B cell (primary cell): ENCODE data around the gene TBC1D9B. TPM values are rescaled to one million over a fixed set of nuclear protein-coding genes. Genes with fewer than 3 reads are reported as not detected.

Experiments
- ATAC-seq: fragments of 200-7000 bp; cut with Tn5 transposase; one replicate; pipeline ENCODE4 v1.10.0; 2021; ENCODE audit warnings: low read depth, mild to moderate bottlenecking, moderate number of reproducible peaks, moderate library complexity
- CTCF ChIA-PET: fragments of 350-600 bp; sonication (Branson Sonifier 250); formaldehyde crosslinking; loops from one replicate; lab custom pipeline; 2021; ENCODE audit warnings: antibody characterized with exemption, inconsistent platforms; lab: Charles Lee
- POLR2A ChIA-PET: fragments of 350-600 bp; sonication (Branson Sonifier 250); formaldehyde crosslinking; loops from one replicate; lab custom pipeline; 2021; ENCODE audit warnings: antibody characterized with exemption; lab: Charles Lee
- DNase-seq: peaks from one replicate; pipeline ENCODE4 v3.0.0; 2013
- H2AFZ ChIP-seq: 2 replicates; pipeline ENCODE4 v1.6.1; 2012; ENCODE audit warnings: mild to moderate bottlenecking, low read depth, low read length; ENCODE audit not compliant: insufficient read depth, poor library complexity, severe bottlenecking
- H3K27ac ChIP-seq, 2 donors: 1 replicate in 1 of 2; 2 replicates in 1 of 2; pipeline ENCODE4 v1.5.1; 2012 to 2013; ENCODE audit warnings: low read length in 2 of 2, mild to moderate bottlenecking in 2 of 2, moderate library complexity in 1 of 2
- H3K27me3 ChIP-seq, 4 experiments: fragments of 200-600 bp in 1 of 4; sonication (generic) in 1 of 4; replicated peaks in 1 of 4; 1 replicate in 2 of 4; 2 replicates in 2 of 4; pipeline versions ENCODE4 v1.6.1 to v1.7.0; 2013 to 2016; ENCODE audit warnings: low read length in 3 of 4, mild to moderate bottlenecking in 2 of 4, mixed read lengths in 1 of 4, moderate library complexity in 1 of 4; ENCODE audit not compliant: insufficient read depth in 4 of 4, control insufficient read depth in 3 of 4; ENCODE audit errors: control extremely low read depth in 1 of 4
- H3K36me3 ChIP-seq, 2 experiments: replicated peaks in 1 of 2; 1 replicate in 1 of 2; 2 replicates in 1 of 2; pipeline versions ENCODE4 v1.6.1 to v1.7.1; 2013; ENCODE audit warnings: low read length in 1 of 2; ENCODE audit not compliant: insufficient read depth in 2 of 2, control insufficient read depth in 1 of 2; ENCODE audit errors: control extremely low read depth in 1 of 2, extremely low read depth in 1 of 2
- H3K4me1 ChIP-seq, 2 donors: fragments of 200-600 bp in 1 of 2; sonication (generic) in 1 of 2; 1 replicate in 1 of 2; 2 replicates in 1 of 2; pipeline versions ENCODE4 v1.5.1 to v1.6.1; 2013 to 2017; ENCODE audit warnings: low read length in 2 of 2; ENCODE audit not compliant: control insufficient read depth in 2 of 2, insufficient read depth in 2 of 2
- H3K4me2 ChIP-seq: replicated peaks from 2 replicates; pipeline ENCODE3; 2012; ENCODE audit warnings: mild to moderate bottlenecking, low read depth, low read length; ENCODE audit not compliant: poor library complexity, severe bottlenecking
- H3K4me3 ChIP-seq, 5 experiments: fragments of 200-600 bp in 1 of 5; sonication (generic) in 1 of 5; 1 replicate in 3 of 5; 2 replicates in 2 of 5; pipeline versions ENCODE4 v1.5.1 to v1.7.0; 2011 to 2016; ENCODE audit warnings: low read length in 4 of 5, mild to moderate bottlenecking in 4 of 5, low read depth in 2 of 5, control low read depth in 1 of 5, moderate library complexity in 1 of 5; ENCODE audit not compliant: insufficient read depth in 1 of 5; ENCODE audit errors: control extremely low read depth in 1 of 5, extremely low read depth in 1 of 5
- H3K79me2 ChIP-seq: fragments of 200-600 bp; sonication (generic); one replicate; pipeline ENCODE4 v1.6.0; 2016; ENCODE audit warnings: low read length; ENCODE audit not compliant: control insufficient read depth, insufficient read depth
- H3K9ac ChIP-seq: fragments of 200-600 bp; sonication (generic); 2 replicates; pipeline ENCODE4 v1.6.1; 2017; ENCODE audit warnings: mild to moderate bottlenecking, low read length, moderate library complexity
- H3K9me3 ChIP-seq, 3 donors: one replicate each; pipeline versions ENCODE4 v1.6.1 to v1.7.1; 2013; ENCODE audit warnings: low read length in 2 of 3; ENCODE audit not compliant: control insufficient read depth in 2 of 3, insufficient read depth in 1 of 3; ENCODE audit errors: control extremely low read depth in 1 of 3
- H4K20me1 ChIP-seq: 2 replicates; pipeline ENCODE4 v1.6.0; 2012; ENCODE audit warnings: mild to moderate bottlenecking, low read length; ENCODE audit not compliant: insufficient read depth, control insufficient read depth, poor library complexity, severe bottlenecking
- H3K27ac Mint-ChIP-seq: one replicate; pipeline ENCODE4 v1.8.0; 2021; ENCODE audit warnings: mixed read lengths
- H3K27me3 Mint-ChIP-seq: one replicate; pipeline ENCODE4 v1.8.0; 2021; ENCODE audit warnings: mixed read lengths
- H3K4me1 Mint-ChIP-seq: one replicate; pipeline ENCODE4 v1.8.0; 2021; ENCODE audit warnings: mixed read lengths
- H3K4me3 Mint-ChIP-seq: one replicate; pipeline ENCODE4 v1.8.0; 2021; ENCODE audit warnings: mixed read lengths
- H3K9me3 Mint-ChIP-seq: one replicate; pipeline ENCODE4 v1.8.0; 2022; ENCODE audit warnings: mixed read lengths; ENCODE audit not compliant: insufficient read depth
- CTCF ChIP-seq: fragments of 200-600 bp; IDR thresholded peaks from one replicate; pipeline ENCODE4 v1.8.0; 2022; ENCODE audit warnings: antibody characterized with exemption, mild to moderate bottlenecking
- EZH2 ChIP-seq: IDR thresholded peaks from 2 replicates; pipeline ENCODE4 v1.6.1; 2012; ENCODE audit warnings: borderline replicate concordance, low read depth, mild to moderate bottlenecking, moderate library complexity, low read length; ENCODE audit not compliant: insufficient read depth, poor library complexity, severe bottlenecking
- WGBS: methylation state at CpG from one replicate; pipeline ENCODE4 v1.1.5; 2013; ENCODE audit warnings: missing lambda C conversion rate; ENCODE audit not compliant: insufficient coverage; 5-methylcytosine and 5-hydroxymethylcytosine counted together
- intact Hi-C: fragments of 100-400 bp; cut with micrococcal nuclease; formaldehyde crosslinking; loops from one replicate; pipeline ENCODE4 v1.10.0; 2022
- polyA plus RNA-seq: library from polyadenylated mRNA; depleted of rRNA; stranded (reverse); fragments of >200 nt; gene quantifications from 2 replicates; pipeline ENCODE4 v1.2.3, GENCODE V29; 2012
- total RNA-seq, 2 donors: library from RNA; stranded (reverse); fragments of 120-200 nt in 1 of 2; gene quantifications; 1 replicate in 1 of 2; 2 replicates in 1 of 2; pipeline versions ENCODE4 v1.2.3 to v1.2.4, GENCODE V29; 2013 to 2022

TBC1D9B gene
- total and polyA plus RNA-seq, 2 donors (not counting 1 experiment from before 2014, with no cell fraction given): 143 to 144 TPM

GRCh38 chr5:179908528-179908927 is 831 bp upstream of the TBC1D9B start:
- no peak for TF ChIP-seq EZH2
- TF ChIP-seq CTCF: no peak
- H4K20me1 ChIP-seq: peaks cover 16% of the 10 kb centered on the region
- peaks cover 39% of the 10 kb centered on the region for H3K79me2 ChIP-seq
- intact Hi-C loops: loop anchor here (1.0 to 10.0 kb wide), 6 partner anchors 50 to 214 kb away; partner anchors contain the start of genes CANX, MRNIP and RNF130
- H3K36me3 ChIP-seq: peaks cover 2 to 9% of the 10 kb centered on the region in 2 experiments
- no peak overlapping the region for H3K27ac ChIP-seq
- H3K27ac Mint-ChIP-seq: peak overlapping the region; percentile 16
- peak overlapping the region; percentile 56 for H3K9ac ChIP-seq
- H3K9me3 Mint-ChIP-seq: no peaks in the 10 kb centered on the region
- no peaks in the 10 kb centered on the region for H3K27me3 ChIP-seq
- H2AFZ ChIP-seq: peak overlapping the region; percentile 92
- WGBS: 95% methylated on average over 16 of the region's 16 CpGs
- DNase-seq (peak; percentile 20), ATAC-seq (no peak)
- H3K27me3 Mint-ChIP-seq: no peaks in the 10 kb centered on the region
- H3K9me3 ChIP-seq: no peaks in the 10 kb centered on the region
- ChIA-PET POLR2A (interaction anchor here (0.6 to 1.1 kb wide), 3 partner anchors 63 to 365 kb away, joined by 4 to 6 read pairs (median 5); no protein-coding TSS in a partner anchor), CTCF (interaction anchor here (0.6 to 2.7 kb wide), 9 partner anchors 46 to 1584 kb away, joined by 3 to 24 read pairs (median 6); partner anchors contain the start of gene SQSTM1)
- H3K4me3 Mint-ChIP-seq: peak overlapping the region; percentile 92
- H3K4me1 ChIP-seq: peaks cover 13 to 24% of the 10 kb centered on the region in 2 donors
- peak overlapping the region in 2 of 5 experiments; percentile 55 to 60 for H3K4me3 ChIP-seq
- H3K4me1 Mint-ChIP-seq: peaks cover 19% of the 10 kb centered on the region
- H3K4me2 ChIP-seq: peak overlapping the region; percentile 91
